HepG2 (cell line): ENCODE measurements around the gene ADAMTS12. TPM values are rescaled to one million over a fixed set of nuclear protein-coding genes. Genes with fewer than 3 reads are reported as not detected.

Experiments used
- ATAC-seq: fragments of 200-7000 bp; cut with Tn5 transposase; 3 replicates; pipeline ENCODE4 v1.9.1; 2020; ENCODE audit warnings: mild to moderate bottlenecking, moderate library complexity
- BruUV-seq: library from RNA; stranded (reverse); fragments of 400-500 nt; replicated peaks from 2 replicates; lab custom pipeline; 2021; lab: Mats Ljungman, UMichigan
- CTCF ChIA-PET: fragments of 300-600 bp; formaldehyde crosslinking; extraction: SDS; loops from one replicate; lab custom pipeline; 2021; ENCODE audit warnings: low total read pairs, inconsistent platforms, low intra/inter-chr PET ratio; lab: Yijun Ruan, JAX
- POLR2A ChIA-PET: fragments of 350-600 bp; sonication (Branson Sonifier 250); formaldehyde crosslinking; loops from one replicate; lab custom pipeline; 2020; ENCODE audit warnings: antibody characterized with exemption, inconsistent platforms; lab: Yijun Ruan, JAX
- DNase-seq: peaks from one replicate; pipeline ENCODE4 v3.0.0-alpha.2; 2015; ENCODE audit warnings: low spot score
- FAIRE-seq: peaks from 3 replicates; lab custom pipeline; 2011; peaks lifted over from hg19 to GRCh38; lab: Jason Lieb, UNC
- H2AFZ ChIP-seq: one replicate; pipeline ENCODE4 v1.6.1; 2011; ENCODE audit warnings: low read length, inconsistent platforms
- H3K27ac ChIP-seq: fragments of 300-600 bp; 3 replicates; pipeline ENCODE4 v1.8.0; 2011; ENCODE audit warnings: mixed run types, mild to moderate bottlenecking, mixed read lengths, low read length, inconsistent platforms; ENCODE audit not compliant: insufficient read depth; ENCODE audit errors: extremely low read length
- H3K27me3 ChIP-seq, 2 experiments: fragments of 200-600 bp in 1 of 2; 2 replicates in 1 of 2; 3 replicates in 1 of 2; pipeline versions ENCODE4 v1.6.0 to v1.8.0; 2011; ENCODE audit warnings: low read length in 2 of 2, mild to moderate bottlenecking in 2 of 2, moderate library complexity in 2 of 2, inconsistent platforms in 1 of 2; ENCODE audit not compliant: insufficient read depth in 2 of 2, control insufficient read depth in 1 of 2
- H3K36me3 ChIP-seq, 2 experiments: fragments of 200-600 bp in 1 of 2; replicated peaks in 1 of 2; 2 replicates in 1 of 2; 3 replicates in 1 of 2; pipeline versions ENCODE4 v1.5.1 to v1.8.0; 2011; ENCODE audit warnings: low read length in 2 of 2, inconsistent platforms in 1 of 2; ENCODE audit not compliant: insufficient read depth in 2 of 2, control insufficient read depth in 1 of 2
- H3K4me1 ChIP-seq: 2 replicates; pipeline ENCODE4 v1.5.1; 2012; ENCODE audit warnings: low read length, inconsistent platforms; ENCODE audit not compliant: insufficient read depth
- H3K4me2 ChIP-seq: 2 replicates; pipeline ENCODE4 v1.6.0; 2011; ENCODE audit warnings: low read depth, low read length, inconsistent platforms
- H3K4me3 ChIP-seq, 3 experiments: fragments of 200-600 bp in 1 of 3; sonication (generic), shearing (Covaris generic) in 1 of 3; replicated peaks in 1 of 3; 2 replicates each; pipeline ENCODE4 v1.5.1; 2011 to 2016; ENCODE audit warnings: low read length in 3 of 3, inconsistent platforms in 2 of 3, low read depth in 2 of 3, mild to moderate bottlenecking in 2 of 3, control low read depth in 1 of 3, mixed read lengths in 1 of 3; ENCODE audit not compliant: insufficient read depth in 1 of 3
- H3K79me2 ChIP-seq: one replicate; pipeline ENCODE4 v1.6.1; 2011; ENCODE audit warnings: low read length, inconsistent platforms; ENCODE audit not compliant: insufficient read depth
- H3K9ac ChIP-seq: 2 replicates; pipeline ENCODE4 v1.6.0; 2011; ENCODE audit warnings: mild to moderate bottlenecking, low read depth, low read length, inconsistent platforms; ENCODE audit not compliant: insufficient read depth
- H3K9me3 ChIP-seq: 2 replicates; pipeline ENCODE4 v1.5.1; 2012; ENCODE audit warnings: mild to moderate bottlenecking, low read length
- H4K20me1 ChIP-seq: 2 replicates; pipeline ENCODE4 v1.6.0; 2011; ENCODE audit warnings: inconsistent platforms, mild to moderate bottlenecking, low read length, moderate library complexity; ENCODE audit not compliant: insufficient read depth
- MAFF ChIP-seq: IDR thresholded peaks from 2 replicates; pipeline ENCODE4 v1.6.1; 2011; ENCODE audit warnings: low read depth, low read length, improper control_type of control experiment
- MAFK ChIP-seq, 2 experiments: IDR thresholded peaks in 1 of 2; conservative IDR thresholded peaks in 1 of 2; 2 replicates each; pipeline ENCODE4 v1.6.1; 2011; ENCODE audit warnings: improper control_type of control experiment in 2 of 2, low read length in 2 of 2
- MLLT10 ChIP-seq: sonication (generic); formaldehyde crosslinking; IDR thresholded peaks from 2 replicates; pipeline ENCODE4 v1.4.0; 2020; ENCODE audit warnings: missing genetic modification reagents
- PTBP1 ChIP-seq: fragments of 200-400 bp; formaldehyde crosslinking; IDR thresholded peaks from 2 replicates; pipeline ENCODE4 v1.6.1; 2018; ENCODE audit warnings: low read length, low read depth; ENCODE audit not compliant: poor library complexity, severe bottlenecking
- TCF12 ChIP-seq, 2 experiments: fragments of 450-650 bp in 1 of 2; sonication (generic) in 1 of 2; formaldehyde crosslinking in 1 of 2; IDR thresholded peaks; 2 replicates each; pipeline versions ENCODE4 v1.6.1 to v1.8.0; 2017 to 2022; ENCODE audit warnings: antibody characterized with exemption in 1 of 2, mild to moderate bottlenecking in 1 of 2, missing genetic modification reagents in 1 of 2, moderate library complexity in 1 of 2
- THRA ChIP-seq: sonication (generic); formaldehyde crosslinking; IDR thresholded peaks from 2 replicates; pipeline ENCODE4 v1.4.0; 2020; ENCODE audit warnings: missing genetic modification reagents, borderline replicate concordance
- ZFYVE20 ChIP-seq: sonication (generic); formaldehyde crosslinking; IDR thresholded peaks from 2 replicates; pipeline ENCODE4 v1.8.0; 2023; ENCODE audit warnings: low read depth, mild to moderate bottlenecking, moderate library complexity, missing genetic modification reagents, borderline replicate concordance
- ZNF567 ChIP-seq: sonication (generic); formaldehyde crosslinking; IDR thresholded peaks from 2 replicates; pipeline ENCODE4 v1.8.1; 2023; ENCODE audit warnings: mild to moderate bottlenecking, missing genetic modification reagents, borderline replicate concordance
- ZNF766 ChIP-seq: sonication (generic); formaldehyde crosslinking; IDR thresholded peaks from 2 replicates; pipeline ENCODE4 v1.5.0; 2020; ENCODE audit warnings: missing genetic modification reagents, borderline replicate concordance
- WGBS: methylation state at CpG from one replicate; pipeline ENCODE4 v1.1.6; 2017; ENCODE audit warnings: low lambda C conversion rate; 5-methylcytosine and 5-hydroxymethylcytosine counted together
- in situ Hi-C: cut with HindIII; loops from 2 replicates; pipeline ENCODE4 v1.10.0; 2017; ENCODE audit warnings: low pct_unique_long_range_greater_than_20kb; ENCODE audit not compliant: extremely low pct_ligation_motif_present
- intact Hi-C: fragments of 100-400 bp; cut with micrococcal nuclease; formaldehyde crosslinking; loops from one replicate; pipeline ENCODE4 v1.10.0; 2022; ENCODE audit not compliant: unreplicated experiment
- polyA plus RNA-seq, 8 experiments: library from polyadenylated mRNA; depleted of rRNA in 3 of 8; stranded (reverse) in 7 of 8; unstranded in 1 of 8; fragments of >200 nt; fragmentation: Illumina TruSeq in 4 of 8; extraction: Trizol in 4 of 8; gene quantifications; 2 replicates each; pipeline versions ENCODE4 v1.2.1 to v1.2.3, GENCODE V29; 2011 to 2016; ENCODE audit warnings: low read depth in 4 of 8, missing spikeins in 1 of 8, mixed read lengths in 1 of 8; ENCODE audit not compliant: insufficient read depth in 1 of 8
- total RNA-seq, 5 experiments: library from RNA; depleted of rRNA; stranded (reverse); fragments of >200 nt; fragmentation: Illumina TruSeq; extraction: Trizol; gene quantifications; 2 replicates each; pipeline ENCODE4 v1.2.3, GENCODE V29; 2016; ENCODE audit warnings: low read depth in 1 of 5
- TF ChIP-seq, protein P1 (sequence below): sonication (generic); formaldehyde crosslinking; IDR thresholded peaks from 2 replicates; pipeline ENCODE4 v1.5.0; 2020; ENCODE audit warnings: mild to moderate bottlenecking, missing genetic modification reagents

ADAMTS12 gene
- total and polyA plus RNA-seq, 2 of the 13 experiments (the other 11 are each of a cell fraction or from before 2014, with no cell fraction given): 0.03 TPM; not detected in 1

- Histone ChIP-seq H3K27me3 (no peaks in the 10 kb centered on the region), H3K27ac (no peak overlapping the region), H3K9ac (no peak overlapping the region), H3K79me2 (no peaks in the 10 kb centered on the region)
- no peak for FAIRE-seq
- WGBS: 0% methylated on average over 2 of the region's 2 CpGs
- POLR2A ChIA-PET: no interaction called here
- no TSS peak for BruUV-seq
- intact Hi-C loops: no loop called here
- TF ChIP-seq MLLT10 (CRISPR knock-in tag): no peak
- peak; percentile 80 for TF ChIP-seq MAFF
- TF ChIP-seq MAFK (conservative IDR thresholded peaks at IDR 0.05 in 1 of 2, IDR thresholded peaks at IDR 0.05 in 1 of 2; ENCODE audit: low read length in 2 of 2): peak; percentile 79 to 89
- TF ChIP-seq, all 625 proteins: peak for 2
- Histone ChIP-seq H3K4me3 (no peak overlapping the region), H4K20me1 (no peaks in the 10 kb centered on the region), H2AFZ (no peak overlapping the region), H3K36me3 (no peaks in the 10 kb centered on the region), H3K9me3 (no peaks in the 10 kb centered on the region), H3K4me2 (no peak overlapping the region), H3K4me1 (no peaks in the 10 kb centered on the region)
- in situ Hi-C loops: no loop called here
- DNase-seq: no peak
- no peak for ATAC-seq
- CTCF ChIA-PET: no interaction called here
Measured at GRCh38 chr5:33713136-33713765, 178.5 kb downstream of the ADAMTS12 start.

DNA sequence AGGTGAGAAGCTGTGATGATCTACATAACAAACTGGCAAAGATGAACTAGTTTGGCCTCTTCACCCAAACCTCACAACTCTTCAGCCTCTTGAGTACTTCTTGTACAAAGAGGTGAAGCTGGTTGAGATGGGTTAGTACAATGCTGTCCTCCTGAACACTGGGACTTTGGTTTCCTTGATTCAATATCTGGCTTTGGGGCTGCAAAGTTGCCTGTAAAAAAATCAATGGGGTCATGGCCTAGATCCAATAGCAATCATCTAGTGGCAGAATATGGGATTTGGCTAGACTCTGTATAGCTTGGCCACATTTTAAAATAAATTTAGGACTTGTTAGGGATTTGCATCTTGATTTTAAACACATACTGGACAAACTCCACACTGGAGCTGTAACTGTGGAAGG lies 179.1 kb downstream of the ADAMTS12 start:
- Histone ChIP-seq H4K20me1 (no peaks in the 10 kb centered on the region), H3K4me2 (no peak overlapping the region), H3K27me3 (no peaks in the 10 kb centered on the region), H3K9ac (no peak overlapping the region), H3K9me3 (no peaks in the 10 kb centered on the region), H3K36me3 (no peaks in the 10 kb centered on the region), H3K4me1 (no peaks in the 10 kb centered on the region), H3K4me3 (no peak overlapping the region), H3K79me2 (no peaks in the 10 kb centered on the region), H2AFZ (no peak overlapping the region), H3K27ac (no peak overlapping the region)
- BruUV-seq: no TSS peak
- DNase-seq (no peak), FAIRE-seq (no peak), ATAC-seq (no peak)
- ChIA-PET CTCF (no interaction called here), POLR2A (no interaction called here)
- in situ Hi-C loops (no loop called here), intact Hi-C loops (no loop called here)
- TF ChIP-seq ZNF766 (CRISPR knock-in tag): no peak
- no peak for TF ChIP-seq ZNF567 (CRISPR knock-in tag)
- no peak for TF ChIP-seq ZFYVE20 (CRISPR knock-in tag)
- TF ChIP-seq THRA (CRISPR knock-in tag): no peak
- TF ChIP-seq PTBP1: no peak
- TF ChIP-seq, protein P1, sequence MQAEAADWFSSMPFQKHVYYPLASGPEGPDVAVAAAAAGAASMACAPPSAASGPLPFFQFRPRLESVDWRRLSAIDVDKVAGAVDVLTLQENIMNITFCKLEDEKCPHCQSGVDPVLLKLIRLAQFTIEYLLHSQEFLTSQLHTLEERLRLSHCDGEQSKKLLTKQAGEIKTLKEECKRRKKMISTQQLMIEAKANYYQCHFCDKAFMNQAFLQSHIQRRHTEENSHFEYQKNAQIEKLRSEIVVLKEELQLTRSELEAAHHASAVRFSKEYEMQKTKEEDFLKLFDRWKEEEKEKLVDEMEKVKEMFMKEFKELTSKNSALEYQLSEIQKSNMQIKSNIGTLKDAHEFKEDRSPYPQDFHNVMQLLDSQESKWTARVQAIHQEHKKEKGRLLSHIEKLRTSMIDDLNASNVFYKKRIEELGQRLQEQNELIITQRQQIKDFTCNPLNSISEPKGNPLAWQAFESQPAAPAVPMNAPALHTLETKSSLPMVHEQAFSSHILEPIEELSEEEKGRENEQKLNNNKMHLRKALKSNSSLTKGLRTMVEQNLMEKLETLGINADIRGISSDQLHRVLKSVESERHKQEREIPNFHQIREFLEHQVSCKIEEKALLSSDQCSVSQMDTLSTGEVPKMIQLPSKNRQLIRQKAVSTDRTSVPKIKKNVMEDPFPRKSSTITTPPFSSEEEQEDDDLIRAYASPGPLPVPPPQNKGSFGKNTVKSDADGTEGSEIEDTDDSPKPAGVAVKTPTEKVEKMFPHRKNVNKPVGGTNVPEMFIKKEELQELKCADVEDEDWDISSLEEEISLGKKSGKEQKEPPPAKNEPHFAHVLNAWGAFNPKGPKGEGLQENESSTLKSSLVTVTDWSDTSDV: no peak
- TF ChIP-seq TCF12 (IDR thresholded peaks at IDR 0.05): no peak
- no peak for TF ChIP-seq TCF12 (CRISPR knock-in tag; IDR thresholded peaks at IDR 0.05)
